GM23338 (cell line): Measurements from ENCODE around the gene HMCES. TPM values are rescaled to one million over a fixed set of nuclear protein-coding genes. Genes with fewer than 3 reads are reported as not detected.

Experiments
- ATAC-seq: fragments of 200-7000 bp; cut with Tn5 transposase; 3 replicates; pipeline ENCODE4 v1.9.1; 2020
- DNase-seq: peaks from one replicate; pipeline ENCODE4 v3.0.0-alpha.2; 2015; ENCODE audit warnings: low spot score
- H2AFZ ChIP-seq: fragments of 200-600 bp; sonication (generic); 2 replicates; pipeline ENCODE4 v1.8.0; 2016; ENCODE audit warnings: antibody characterized with exemption, mild to moderate bottlenecking, moderate library complexity
- H3F3A ChIP-seq: fragments of 200-600 bp; sonication (generic); replicated peaks from 2 replicates; pipeline ENCODE4 v1.8.0; 2017; ENCODE audit warnings: antibody characterized with exemption, mixed run types, low read depth
- H3K27ac ChIP-seq: fragments of 200-600 bp; sonication (generic); 2 replicates; pipeline ENCODE4 v1.6.1; 2016; ENCODE audit warnings: low read depth
- H3K27me3 ChIP-seq: fragments of 200-600 bp; sonication (generic); 2 replicates; pipeline ENCODE4 v1.8.0; 2016; ENCODE audit warnings: mild to moderate bottlenecking, mixed run types, moderate library complexity; ENCODE audit not compliant: insufficient read depth
- H3K36me3 ChIP-seq: fragments of 200-600 bp; sonication (generic); 2 replicates; pipeline ENCODE4 v1.8.0; 2016; ENCODE audit warnings: mild to moderate bottlenecking; ENCODE audit not compliant: insufficient read depth
- H3K4me1 ChIP-seq: fragments of 200-600 bp; sonication (generic); 2 replicates; pipeline ENCODE4 v1.8.0; 2016; ENCODE audit warnings: mild to moderate bottlenecking, moderate library complexity; ENCODE audit not compliant: insufficient read depth
- H3K4me2 ChIP-seq: fragments of 200-600 bp; sonication (generic); 2 replicates; pipeline ENCODE4 v1.7.1; 2017; ENCODE audit warnings: mixed run types
- H3K4me3 ChIP-seq: fragments of 200-600 bp; sonication (generic); 2 replicates; pipeline ENCODE4 v1.6.1; 2016; ENCODE audit warnings: mixed run types
- H3K79me2 ChIP-seq: fragments of 200-600 bp; sonication (generic); replicated peaks from 2 replicates; pipeline ENCODE4 v1.8.0; 2017; ENCODE audit warnings: mild to moderate bottlenecking; ENCODE audit not compliant: insufficient read depth
- H3K9me2 ChIP-seq: fragments of 200-600 bp; sonication (generic); 2 replicates; pipeline ENCODE4 v1.8.0; 2017; ENCODE audit not compliant: insufficient read depth
- H4K20me1 ChIP-seq: fragments of 200-600 bp; sonication (generic); replicated peaks from 2 replicates; pipeline ENCODE4 v1.8.0; 2017; ENCODE audit warnings: mild to moderate bottlenecking; ENCODE audit not compliant: insufficient read depth
- H3K27ac Mint-ChIP-seq: 2 replicates; pipeline ENCODE4 v1.8.0; 2020; ENCODE audit warnings: inconsistent platforms, mild to moderate bottlenecking, moderate library complexity, mixed read lengths
- H3K27me3 Mint-ChIP-seq: 3 replicates; pipeline ENCODE4 v1.8.0; 2022; ENCODE audit warnings: low read depth, mild to moderate bottlenecking, moderate library complexity, mixed read lengths, inconsistent platforms; ENCODE audit not compliant: insufficient read depth, poor library complexity
- H3K36me3 Mint-ChIP-seq: 3 replicates; pipeline ENCODE4 v1.8.0; 2021; ENCODE audit warnings: low read depth, mild to moderate bottlenecking, inconsistent platforms, moderate library complexity, mixed read lengths
- H3K4me1 Mint-ChIP-seq: 3 replicates; pipeline ENCODE4 v1.8.0; 2020; ENCODE audit warnings: mild to moderate bottlenecking, inconsistent platforms, mixed read lengths
- H3K4me3 Mint-ChIP-seq: 3 replicates; pipeline ENCODE4 v1.8.0; 2021; ENCODE audit warnings: moderate library complexity, mild to moderate bottlenecking, inconsistent platforms, mixed read lengths
- H3K9me3 Mint-ChIP-seq: 3 replicates; pipeline ENCODE4 v1.8.0; 2020; ENCODE audit warnings: moderate library complexity, mild to moderate bottlenecking, inconsistent platforms, mixed read lengths
- CREB1 ChIP-seq: fragments of 250-450 bp; sonication (Bioruptor Pico); IDR thresholded peaks from 2 replicates; pipeline ENCODE4 v1.5.0; 2020; ENCODE audit warnings: low read depth, mild to moderate bottlenecking, moderate library complexity
- EZH2phosphoT487 ChIP-seq: fragments of 200-600 bp; sonication (generic); IDR thresholded peaks from one replicate; pipeline ENCODE4 v1.8.1; 2018; ENCODE audit warnings: antibody characterized with exemption; ENCODE audit not compliant: unreplicated experiment
- JUNB ChIP-seq: IDR thresholded peaks from one replicate; pipeline ENCODE4 v1.6.1; 2016; ENCODE audit warnings: antibody characterized with exemption; ENCODE audit not compliant: unreplicated experiment
- NANOG ChIP-seq: IDR thresholded peaks from 2 replicates; pipeline ENCODE4 v1.6.1; 2016; ENCODE audit warnings: antibody characterized with exemption, borderline replicate concordance
- POLR2AphosphoS5 ChIP-seq: IDR thresholded peaks from 2 replicates; pipeline ENCODE4 v1.6.1; 2016; ENCODE audit warnings: antibody characterized with exemption, low read depth
- ZNF331 ChIP-seq: fragments of 250-450 bp; sonication (Bioruptor Pico); IDR thresholded peaks from 2 replicates; pipeline ENCODE4 v1.5.0; 2020; ENCODE audit warnings: low read depth, mild to moderate bottlenecking, moderate library complexity
- polyA plus RNA-seq: library from polyadenylated mRNA; unstranded; fragments of >200 nt; fragmentation: Nextera tagmentation; extraction: Ambion mirVana; gene quantifications from 2 replicates; pipeline ENCODE4 v1.2.1, GENCODE V29; 2016
- total RNA-seq: library from RNA; depleted of rRNA; stranded (reverse); fragments of >200 nt; shearing (Covaris generic); gene quantifications from 2 replicates; pipeline ENCODE4 v1.2.3, GENCODE V29; 2014
- TF ChIP-seq, protein P1 (sequence below): fragments of 250-450 bp; sonication (Bioruptor Pico); IDR thresholded peaks from 2 replicates; pipeline ENCODE4 v1.5.0; 2020; ENCODE audit warnings: mild to moderate bottlenecking, moderate library complexity
- TF ChIP-seq, protein P2 (sequence below), 2 experiments: fragments of 200-600 bp in 1 of 2; sonication (generic) in 1 of 2; conservative IDR thresholded peaks; 2 replicates each; pipeline versions ENCODE4 v1.5.1 to v1.6.1; 2016 to 2017; ENCODE audit warnings: antibody characterized with exemption in 2 of 2, low read depth in 2 of 2, mild to moderate bottlenecking in 2 of 2, moderate library complexity in 1 of 2

The HMCES gene
- total and polyA plus RNA-seq, 2 experiments from 2014 or later: 36.5 to 44.5 TPM

DNA sequence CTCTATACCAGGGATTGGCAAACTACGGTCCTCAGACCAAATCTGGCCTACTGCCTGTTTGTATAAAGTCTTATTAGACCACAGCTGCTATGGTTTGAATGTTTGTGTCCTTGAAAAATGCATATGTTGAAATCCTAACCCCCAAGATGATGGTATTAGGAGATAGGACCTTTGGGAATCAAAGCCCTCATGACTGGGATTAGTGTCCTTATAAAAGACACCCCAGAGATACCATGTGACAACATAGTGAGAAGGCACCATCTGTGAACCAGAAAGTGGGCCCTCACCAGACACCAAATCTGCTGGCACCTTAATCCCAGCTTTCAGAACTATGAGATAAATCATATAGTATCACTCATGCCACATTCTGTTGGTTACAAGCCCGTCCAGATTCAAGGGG is 7.4 kb downstream of the HMCES start (continued):
- TF ChIP-seq, protein P1, sequence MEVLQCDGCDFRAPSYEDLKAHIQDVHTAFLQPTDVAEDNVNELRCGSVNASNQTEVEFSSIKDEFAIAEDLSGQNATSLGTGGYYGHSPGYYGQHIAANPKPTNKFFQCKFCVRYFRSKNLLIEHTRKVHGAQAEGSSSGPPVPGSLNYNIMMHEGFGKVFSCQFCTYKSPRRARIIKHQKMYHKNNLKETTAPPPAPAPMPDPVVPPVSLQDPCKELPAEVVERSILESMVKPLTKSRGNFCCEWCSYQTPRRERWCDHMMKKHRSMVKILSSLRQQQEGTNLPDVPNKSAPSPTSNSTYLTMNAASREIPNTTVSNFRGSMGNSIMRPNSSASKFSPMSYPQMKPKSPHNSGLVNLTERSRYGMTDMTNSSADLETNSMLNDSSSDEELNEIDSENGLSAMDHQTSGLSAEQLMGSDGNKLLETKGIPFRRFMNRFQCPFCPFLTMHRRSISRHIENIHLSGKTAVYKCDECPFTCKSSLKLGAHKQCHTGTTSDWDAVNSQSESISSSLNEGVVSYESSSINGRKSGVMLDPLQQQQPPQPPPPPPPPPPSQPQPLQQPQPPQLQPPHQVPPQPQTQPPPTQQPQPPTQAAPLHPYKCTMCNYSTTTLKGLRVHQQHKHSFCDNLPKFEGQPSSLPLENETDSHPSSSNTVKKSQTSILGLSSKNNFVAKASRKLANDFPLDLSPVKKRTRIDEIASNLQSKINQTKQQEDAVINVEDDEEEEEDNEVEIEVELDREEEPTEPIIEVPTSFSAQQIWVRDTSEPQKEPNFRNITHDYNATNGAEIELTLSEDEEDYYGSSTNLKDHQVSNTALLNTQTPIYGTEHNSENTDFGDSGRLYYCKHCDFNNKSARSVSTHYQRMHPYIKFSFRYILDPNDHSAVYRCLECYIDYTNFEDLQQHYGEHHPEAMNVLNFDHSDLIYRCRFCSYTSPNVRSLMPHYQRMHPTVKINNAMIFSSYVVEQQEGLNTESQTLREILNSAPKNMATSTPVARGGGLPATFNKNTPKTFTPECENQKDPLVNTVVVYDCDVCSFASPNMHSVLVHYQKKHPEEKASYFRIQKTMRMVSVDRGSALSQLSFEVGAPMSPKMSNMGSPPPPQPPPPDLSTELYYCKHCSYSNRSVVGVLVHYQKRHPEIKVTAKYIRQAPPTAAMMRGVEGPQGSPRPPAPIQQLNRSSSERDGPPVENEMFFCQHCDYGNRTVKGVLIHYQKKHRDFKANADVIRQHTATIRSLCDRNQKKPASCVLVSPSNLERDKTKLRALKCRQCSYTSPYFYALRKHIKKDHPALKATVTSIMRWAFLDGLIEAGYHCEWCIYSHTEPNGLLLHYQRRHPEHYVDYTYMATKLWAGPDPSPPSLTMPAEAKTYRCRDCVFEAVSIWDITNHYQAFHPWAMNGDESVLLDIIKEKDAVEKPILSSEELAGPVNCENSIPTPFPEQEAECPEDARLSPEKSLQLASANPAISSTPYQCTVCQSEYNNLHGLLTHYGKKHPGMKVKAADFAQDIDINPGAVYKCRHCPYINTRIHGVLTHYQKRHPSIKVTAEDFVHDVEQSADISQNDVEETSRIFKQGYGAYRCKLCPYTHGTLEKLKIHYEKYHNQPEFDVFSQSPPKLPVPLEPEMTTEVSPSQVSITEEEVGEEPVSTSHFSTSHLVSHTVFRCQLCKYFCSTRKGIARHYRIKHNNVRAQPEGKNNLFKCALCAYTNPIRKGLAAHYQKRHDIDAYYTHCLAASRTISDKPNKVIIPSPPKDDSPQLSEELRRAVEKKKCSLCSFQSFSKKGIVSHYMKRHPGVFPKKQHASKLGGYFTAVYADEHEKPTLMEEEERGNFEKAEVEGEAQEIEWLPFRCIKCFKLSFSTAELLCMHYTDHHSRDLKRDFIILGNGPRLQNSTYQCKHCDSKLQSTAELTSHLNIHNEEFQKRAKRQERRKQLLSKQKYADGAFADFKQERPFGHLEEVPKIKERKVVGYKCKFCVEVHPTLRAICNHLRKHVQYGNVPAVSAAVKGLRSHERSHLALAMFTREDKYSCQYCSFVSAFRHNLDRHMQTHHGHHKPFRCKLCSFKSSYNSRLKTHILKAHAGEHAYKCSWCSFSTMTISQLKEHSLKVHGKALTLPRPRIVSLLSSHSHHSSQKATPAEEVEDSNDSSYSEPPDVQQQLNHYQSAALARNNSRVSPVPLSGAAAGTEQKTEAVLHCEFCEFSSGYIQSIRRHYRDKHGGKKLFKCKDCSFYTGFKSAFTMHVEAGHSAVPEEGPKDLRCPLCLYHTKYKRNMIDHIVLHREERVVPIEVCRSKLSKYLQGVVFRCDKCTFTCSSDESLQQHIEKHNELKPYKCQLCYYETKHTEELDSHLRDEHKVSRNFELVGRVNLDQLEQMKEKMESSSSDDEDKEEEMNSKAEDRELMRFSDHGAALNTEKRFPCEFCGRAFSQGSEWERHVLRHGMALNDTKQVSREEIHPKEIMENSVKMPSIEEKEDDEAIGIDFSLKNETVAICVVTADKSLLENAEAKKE (CRISPR knock-in tag): no peak
- no peak for TF ChIP-seq JUNB

DNA sequence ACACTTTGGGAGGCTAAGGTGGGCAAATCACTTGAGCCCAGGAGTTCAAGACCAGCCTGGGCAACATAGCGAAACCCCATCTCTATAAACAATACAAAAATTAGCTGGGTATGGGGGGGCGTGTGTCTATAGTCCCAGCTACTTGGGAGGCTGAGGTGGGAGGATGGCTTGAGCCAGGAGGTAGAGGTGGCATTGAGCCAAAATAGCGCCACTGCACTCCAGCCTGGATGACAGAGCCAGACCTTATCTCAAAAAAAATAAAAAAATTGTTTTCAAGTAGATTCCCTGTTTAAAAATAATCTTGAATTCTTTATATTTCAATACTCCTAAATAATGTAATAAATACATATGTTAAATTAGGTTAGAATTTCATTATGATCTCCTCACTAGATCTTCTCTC is 9.8 kb downstream of the HMCES start:
- H3K27me3 Mint-ChIP-seq: peaks cover 2% of the 10 kb centered on the region
- peaks cover 17% of the 10 kb centered on the region; the same call in 2 of the 3 replicates for H3K36me3 Mint-ChIP-seq
- H3K36me3 ChIP-seq: peaks cover 18% of the 10 kb centered on the region; the same call in 1 of the 2 replicates
- no peaks in the 10 kb centered on the region for H4K20me1 ChIP-seq
- no peak overlapping the region for H3K4me3 ChIP-seq
- H2AFZ ChIP-seq: no peak overlapping the region
- H3F3A ChIP-seq: no peaks in the 10 kb centered on the region
- DNase-seq: no peak
- H3K79me2 ChIP-seq: no peaks in the 10 kb centered on the region
- no peak overlapping the region for H3K27ac ChIP-seq
- H3K27me3 ChIP-seq: no peaks in the 10 kb centered on the region
- H3K4me3 Mint-ChIP-seq: no peak overlapping the region
- no peaks in the 10 kb centered on the region; the same call in 2 of the 3 replicates for H3K9me3 Mint-ChIP-seq
- no peak for ATAC-seq
- H3K4me1 ChIP-seq: no peaks in the 10 kb centered on the region
- H3K4me1 Mint-ChIP-seq: no peaks in the 10 kb centered on the region
- no peak overlapping the region for H3K4me2 ChIP-seq
- no peak overlapping the region for H3K27ac Mint-ChIP-seq
- no peaks in the 10 kb centered on the region for H3K9me2 ChIP-seq
- TF ChIP-seq, protein P2, sequence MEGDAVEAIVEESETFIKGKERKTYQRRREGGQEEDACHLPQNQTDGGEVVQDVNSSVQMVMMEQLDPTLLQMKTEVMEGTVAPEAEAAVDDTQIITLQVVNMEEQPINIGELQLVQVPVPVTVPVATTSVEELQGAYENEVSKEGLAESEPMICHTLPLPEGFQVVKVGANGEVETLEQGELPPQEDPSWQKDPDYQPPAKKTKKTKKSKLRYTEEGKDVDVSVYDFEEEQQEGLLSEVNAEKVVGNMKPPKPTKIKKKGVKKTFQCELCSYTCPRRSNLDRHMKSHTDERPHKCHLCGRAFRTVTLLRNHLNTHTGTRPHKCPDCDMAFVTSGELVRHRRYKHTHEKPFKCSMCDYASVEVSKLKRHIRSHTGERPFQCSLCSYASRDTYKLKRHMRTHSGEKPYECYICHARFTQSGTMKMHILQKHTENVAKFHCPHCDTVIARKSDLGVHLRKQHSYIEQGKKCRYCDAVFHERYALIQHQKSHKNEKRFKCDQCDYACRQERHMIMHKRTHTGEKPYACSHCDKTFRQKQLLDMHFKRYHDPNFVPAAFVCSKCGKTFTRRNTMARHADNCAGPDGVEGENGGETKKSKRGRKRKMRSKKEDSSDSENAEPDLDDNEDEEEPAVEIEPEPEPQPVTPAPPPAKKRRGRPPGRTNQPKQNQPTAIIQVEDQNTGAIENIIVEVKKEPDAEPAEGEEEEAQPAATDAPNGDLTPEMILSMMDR (conservative IDR thresholded peaks at IDR 0.05; ENCODE audit: low read depth in 2 of 2): no peak
- TF ChIP-seq EZH2phosphoT487 (no peak), NANOG (no peak), ZNF331 (CRISPR knock-in tag) (no peak), JUNB (no peak), POLR2AphosphoS5 (no peak), CREB1 (CRISPR knock-in tag) (no peak)
- TF ChIP-seq, protein P1 (CRISPR knock-in tag): no peak
